HT1080 (cell line): ENCODE data around the gene DPEP3. TPM values are rescaled to one million over a fixed set of nuclear protein-coding genes. Genes with fewer than 3 reads are reported as not detected.
"Not testable (repeated sequence)": the region's sequence is repeated elsewhere in the genome, so short reads cannot be mapped to it uniquely, and the experiment has no call there.

Experiments
- DNase-seq: peaks from one replicate; pipeline ENCODE4 v3.0.0-alpha.2; 2015; ENCODE audit warnings: low read depth
- total RNA-seq: library from RNA; depleted of rRNA; stranded (reverse); fragments of >200 nt; shearing (Covaris generic); gene quantifications from 2 replicates; pipeline ENCODE4 v1.2.3, GENCODE V29; 2014

DPEP3 gene
- total RNA-seq, 1 experiment from 2014 or later, result not detected

- DNase-seq, result no peak
Measured at GRCh38 chr16:67946128-67946569, 34.1 kb downstream of the DPEP3 start.

- DNase-seq, result no peak
Measured at GRCh38 chr16:67945392-67945933, 34.8 kb downstream of the DPEP3 start.

- DNase-seq, result no peak
Measured at GRCh38 chr16:67944690-67945391, 35.5 kb downstream of the DPEP3 start.

DNA sequence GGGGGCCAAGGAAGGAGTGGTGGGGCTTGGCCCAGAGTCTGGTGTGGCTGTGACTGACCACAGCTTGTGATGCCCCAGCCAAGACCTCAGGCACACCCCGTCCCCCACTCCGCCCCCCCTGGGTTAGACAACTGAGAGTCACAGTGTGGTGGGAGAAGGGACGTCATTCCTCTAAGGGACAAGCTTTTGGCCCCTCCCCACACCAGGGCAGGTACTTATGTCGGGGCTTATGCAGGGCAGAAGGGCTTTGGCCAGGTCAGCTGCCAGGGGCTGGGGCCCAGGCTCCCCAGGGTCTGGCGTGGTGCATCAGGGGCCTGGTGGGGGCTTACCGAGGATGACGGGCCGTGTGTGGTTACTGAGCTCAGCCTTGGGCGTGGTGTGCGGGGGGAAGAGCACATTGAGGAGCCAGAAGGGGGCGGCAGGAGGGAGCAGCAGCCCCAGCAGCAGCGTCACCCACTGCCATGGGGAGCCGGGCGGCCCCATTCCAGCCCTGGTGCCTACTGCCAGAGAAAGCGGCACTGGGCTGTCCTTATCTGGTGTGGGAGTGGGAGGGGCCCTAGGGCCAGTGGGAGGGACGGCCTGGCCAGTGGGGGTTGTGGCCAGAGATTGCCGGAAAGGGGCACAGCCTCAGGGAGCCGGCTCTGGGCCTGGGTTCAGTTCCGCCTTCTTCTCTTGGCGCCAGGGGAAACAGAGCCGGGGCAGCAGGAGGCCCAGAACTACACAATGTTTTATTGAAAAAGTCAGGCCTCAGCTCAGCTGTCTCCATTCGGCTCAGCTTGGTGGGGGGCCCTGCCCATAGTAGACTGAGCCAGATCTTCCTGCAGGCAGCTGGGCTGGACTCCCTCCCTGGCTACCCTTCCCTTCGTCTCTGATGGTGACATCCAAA, 36.4 kb downstream of the DPEP3 start, which contains the start of gene LCAT:
LCAT (minus strand) TSS at position 502 of the 886 bp plus-strand sequence; CDS start at position 483, 19 bp downstream.
- no peak for DNase-seq

DNA sequence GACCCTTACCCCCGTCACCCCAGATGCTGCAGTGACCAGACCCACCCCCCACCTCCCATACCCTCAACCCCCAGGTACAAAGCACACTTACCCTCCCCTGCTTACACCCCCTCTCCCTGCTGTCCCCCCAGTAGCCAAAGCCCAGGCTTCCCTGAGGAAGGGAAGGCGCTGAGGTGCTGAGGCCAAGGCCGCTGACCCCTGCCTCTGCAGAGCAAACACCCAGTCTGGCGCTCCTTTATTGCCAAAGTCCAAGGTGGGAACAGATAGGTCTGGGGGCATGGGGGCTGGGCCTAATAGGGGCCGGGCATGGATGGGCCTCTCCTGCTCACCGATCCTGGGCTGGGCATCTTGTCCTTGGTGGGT, 37.1 kb downstream of the DPEP3 start:
- DNase-seq, result no peak

GRCh38 chr16:67942510-67943255, 37.6 kb downstream of the DPEP3 start:
- no peak for DNase-seq

DNA sequence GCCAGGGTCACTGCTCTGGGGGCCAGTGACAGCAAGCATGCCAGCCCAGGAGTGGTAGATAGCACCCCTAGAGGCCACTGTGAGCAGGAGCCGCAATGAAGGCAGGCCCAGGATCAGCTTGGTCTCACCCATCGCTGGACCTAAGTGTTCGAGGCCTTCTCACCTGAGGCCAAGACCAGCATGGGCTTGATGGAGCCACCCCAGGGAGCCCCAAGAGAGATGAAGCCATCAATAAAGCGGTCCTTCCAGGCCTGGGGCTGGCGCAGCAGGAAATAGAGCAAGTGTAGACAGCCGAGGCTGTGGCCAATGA, 38.1 kb downstream of the DPEP3 start:
- no peak for DNase-seq

DNA sequence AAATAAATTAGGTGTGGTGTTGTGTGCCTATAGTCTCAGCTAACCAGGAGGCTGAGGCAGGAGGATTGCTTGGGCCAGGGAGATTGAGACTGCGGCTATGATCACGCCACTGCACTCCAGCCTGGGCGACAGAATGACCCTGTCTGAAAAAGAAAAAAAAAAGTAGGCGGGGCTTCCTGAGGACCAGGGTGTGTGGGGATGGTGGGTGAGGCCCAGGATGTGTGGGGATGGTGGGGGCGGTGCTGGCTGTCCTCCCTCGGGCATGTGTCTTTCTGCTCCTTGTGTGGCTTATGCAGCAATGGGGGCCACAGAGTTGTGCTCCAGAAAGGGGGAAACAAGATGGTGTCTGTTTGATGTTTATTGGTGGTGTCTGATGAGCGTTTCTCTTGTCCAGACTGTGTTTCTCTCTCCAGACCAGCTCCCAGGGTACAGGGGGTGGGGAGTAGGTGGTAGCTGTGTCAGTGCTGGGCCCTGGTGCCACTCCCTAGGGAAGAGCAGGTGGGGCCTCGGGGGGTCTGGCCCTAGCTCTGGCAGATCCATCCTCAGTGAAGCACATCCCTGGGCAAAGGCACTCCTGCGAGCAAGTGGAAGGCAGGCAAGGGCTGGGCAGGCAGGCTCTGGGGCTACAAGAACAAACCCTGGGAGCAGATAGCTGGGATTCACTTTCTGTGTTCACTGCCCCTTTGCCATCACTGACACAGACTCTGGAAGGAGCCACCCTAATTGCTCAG, 38.7 kb downstream of the DPEP3 start:
- DNase-seq, result no peak

- no peak for DNase-seq
Measured at GRCh38 chr16:67940446-67941089, 39.7 kb downstream of the DPEP3 start.

GRCh38 chr16:67939507-67940445, 40.5 kb downstream of the DPEP3 start:
- DNase-seq, result no peak

DNA sequence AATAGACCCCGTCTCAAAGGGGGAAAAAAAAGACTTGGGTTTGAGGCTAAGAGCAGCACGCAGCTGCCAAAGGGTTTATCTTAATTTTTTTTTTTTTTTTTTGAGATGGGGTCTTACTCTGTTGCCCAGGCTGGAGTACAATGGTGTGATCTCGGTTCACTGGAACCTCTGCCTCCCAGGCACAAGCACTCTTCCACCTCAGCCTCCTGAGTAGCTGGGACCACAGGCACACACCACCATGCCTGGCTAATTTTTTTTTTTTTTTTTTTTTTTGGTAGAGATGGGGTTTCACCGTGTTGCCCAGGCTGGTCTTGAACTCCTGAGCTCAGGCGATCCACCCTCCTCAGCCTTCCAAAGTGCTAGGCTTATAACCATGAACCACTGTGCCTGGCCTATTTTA, 42.6 kb downstream of the DPEP3 start:
- DNase-seq, result not testable (repeated sequence)

DNA sequence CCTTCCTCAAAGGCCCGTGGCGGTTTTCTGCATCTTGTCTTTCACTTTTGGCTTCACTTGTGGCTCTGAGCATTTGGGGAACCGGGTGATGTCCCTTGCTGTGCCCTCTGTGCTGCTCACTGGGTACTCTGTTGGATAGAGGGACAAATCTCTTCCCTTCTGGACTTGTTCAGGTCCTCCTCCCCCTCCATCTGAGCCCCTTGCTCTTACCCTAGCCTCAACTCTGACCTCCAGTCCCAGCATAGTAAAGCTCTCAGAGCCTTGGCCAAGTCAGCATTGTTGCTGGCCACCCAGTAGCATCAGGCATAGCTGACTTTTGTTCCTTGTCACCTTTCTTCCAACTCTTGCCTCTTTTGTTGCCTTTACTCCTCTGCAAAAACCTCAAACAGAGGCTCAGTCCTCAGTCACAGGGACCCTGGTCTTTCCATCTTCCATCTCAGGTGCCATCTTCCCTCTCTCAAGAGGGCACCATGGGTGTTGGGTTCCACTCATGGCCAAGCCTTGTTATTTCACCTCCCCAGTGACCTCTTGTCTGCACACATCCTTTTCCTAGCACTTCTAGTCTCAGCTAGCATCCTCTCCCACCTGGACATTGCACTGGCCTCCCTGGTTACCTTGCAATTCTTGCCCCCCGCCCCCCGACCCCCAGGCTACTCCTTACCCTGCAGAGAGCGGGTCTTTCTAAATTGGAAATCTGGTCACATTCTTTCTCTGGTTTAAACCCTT, 43.3 kb downstream of the DPEP3 start:
- no peak for DNase-seq

DNA sequence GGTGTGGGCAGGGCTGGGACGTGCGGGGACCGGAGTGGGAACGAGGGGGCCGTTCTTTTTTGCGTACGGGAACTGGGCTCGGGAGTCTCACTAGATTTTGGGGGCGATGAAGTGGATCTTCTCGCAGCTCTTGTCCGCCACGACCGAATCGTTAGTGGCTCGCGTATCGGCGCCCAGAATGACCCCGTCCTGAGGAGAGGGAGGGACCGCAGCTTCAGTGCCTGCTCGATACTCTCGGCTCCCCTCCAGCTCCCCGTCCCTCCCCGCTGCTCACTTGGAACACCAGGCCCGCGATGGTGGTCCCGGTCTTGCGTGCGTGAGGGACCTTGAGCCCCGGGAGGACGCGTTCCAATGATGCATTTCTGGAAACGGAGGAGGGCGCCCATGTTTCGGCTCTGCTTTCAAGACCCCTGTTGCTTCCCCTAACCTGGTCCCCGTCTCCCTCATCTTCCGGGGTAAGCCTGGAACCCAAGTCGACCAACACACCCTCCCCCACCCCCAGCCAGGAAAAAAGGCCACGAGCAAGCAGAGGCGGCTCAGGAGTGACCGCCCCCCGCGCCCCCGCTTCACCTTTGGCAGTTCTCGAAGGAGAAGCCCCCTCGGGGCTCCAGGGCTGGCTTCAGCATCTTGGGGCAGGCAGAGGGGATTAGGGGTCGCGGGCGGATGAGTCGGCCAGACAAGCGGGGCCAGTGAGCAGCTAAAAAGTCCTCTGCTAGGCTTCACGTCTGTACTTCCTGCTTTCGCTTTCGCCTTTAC, 44.0 kb downstream of the DPEP3 start, which contains the start of gene PSMB10:
PSMB10 (minus strand) TSS at position 727 of the 756 bp plus-strand sequence; CDS start at position 626, 101 bp downstream.
- DNase-seq, result peak; percentile 57

DNA sequence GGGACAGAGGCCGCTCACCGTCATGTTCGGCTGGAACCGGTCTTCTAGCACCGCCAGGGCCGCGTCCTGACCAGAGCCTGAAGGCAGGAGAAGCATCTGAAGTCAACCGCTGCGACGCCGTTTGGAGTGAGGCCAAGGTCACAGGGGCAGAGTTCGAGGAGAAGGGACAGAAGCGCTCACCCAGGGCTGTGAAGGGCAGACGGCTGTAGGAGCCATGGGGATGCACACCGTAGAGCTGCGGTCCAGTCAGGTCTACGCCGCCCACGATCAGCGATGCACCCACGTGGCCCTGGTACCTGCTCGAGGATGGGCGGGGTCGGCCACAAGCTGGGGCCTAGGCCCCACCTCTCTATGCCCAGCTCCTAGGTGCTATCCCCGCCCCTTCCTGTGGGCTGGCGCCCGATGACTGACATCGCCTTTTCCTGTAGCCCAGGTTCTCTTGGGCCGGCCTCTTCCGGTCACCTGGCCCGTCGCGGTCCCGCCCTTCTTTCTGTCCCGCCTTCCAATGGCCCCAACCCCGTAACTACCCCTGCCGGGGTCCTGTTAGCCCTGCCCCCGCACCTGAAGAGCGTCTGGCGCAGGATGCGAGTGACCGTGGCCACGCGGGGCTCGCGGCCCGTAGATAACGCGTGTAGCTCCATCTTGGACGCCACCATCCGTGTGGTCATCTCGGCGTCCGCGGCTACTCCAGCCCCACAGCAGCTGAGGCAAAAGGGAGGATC, 44.7 kb downstream of the DPEP3 start:
- peak; percentile 96 for DNase-seq

- no peak for DNase-seq
Measured at GRCh38 chr16:67935101-67935401, 45.2 kb downstream of the DPEP3 start.

- DNase-seq, result no peak
Measured at GRCh38 chr16:67934306-67935100, 45.8 kb downstream of the DPEP3 start.
